Muscle of arm (tissue), 12 donors: Measurements from ENCODE around the gene AP3B1. TPM values are rescaled to one million over a fixed set of nuclear protein-coding genes. Genes with fewer than 3 reads are reported as not detected.
"Not testable (repeated sequence)": the region's sequence is repeated elsewhere in the genome, so short reads cannot be mapped to it uniquely, and the experiment has no call there.

Experiments used
- DNase-seq: peaks from one replicate; pipeline ENCODE4 v3.0.0-alpha.2; 2013
- polyA plus RNA-seq, 12 donors: library from polyadenylated mRNA; unstranded; fragments of 120-200 nt; gene quantifications; one replicate each; pipeline ENCODE4 v1.2.1, GENCODE V29; 2013; ENCODE audit not compliant: insufficient read length in 12 of 12

AP3B1 gene
- polyA plus RNA-seq, 12 donors = 29.1 to 51.7 (median 42.7) TPM; not detected in 1

GRCh38 chr5:78178356-78178755 is 116.1 kb downstream of the AP3B1 start:
- no peak for DNase-seq

GRCh38 chr5:78170335-78170734 is 124.2 kb downstream of the AP3B1 start:
- DNase-seq = not testable (repeated sequence)

- peak; percentile 7 for DNase-seq
Measured at GRCh38 chr5:78162253-78162862, 132.1 kb downstream of the AP3B1 start.

GRCh38 chr5:78157001-78157400 is 137.5 kb downstream of the AP3B1 start:
- DNase-seq = no peak

GRCh38 chr5:78151594-78152271 is 142.8 kb downstream of the AP3B1 start:
- no peak for DNase-seq

- DNase-seq = no peak
Measured at GRCh38 chr5:78137290-78137689, 157.2 kb downstream of the AP3B1 start.

- DNase-seq = no peak
Measured at GRCh38 chr5:78133423-78133822, 161.1 kb downstream of the AP3B1 start.

GRCh38 chr5:78132507-78132906 is 162.0 kb downstream of the AP3B1 start:
- DNase-seq = no peak

- no peak for DNase-seq
Measured at GRCh38 chr5:78129597-78129996, 164.9 kb downstream of the AP3B1 start.

GRCh38 chr5:78127875-78128274 is 166.6 kb downstream of the AP3B1 start:
- no peak for DNase-seq

GRCh38 chr5:78126536-78126935 is 168.0 kb downstream of the AP3B1 start:
- no peak for DNase-seq

GRCh38 chr5:78116167-78116566 is 178.3 kb downstream of the AP3B1 start:
- no peak for DNase-seq

GRCh38 chr5:78113689-78114264 is 180.7 kb downstream of the AP3B1 start:
- DNase-seq = no peak

GRCh38 chr5:78112931-78113330 is 181.6 kb downstream of the AP3B1 start:
- no peak for DNase-seq

- no peak for DNase-seq
Measured at GRCh38 chr5:78109891-78110324, 184.6 kb downstream of the AP3B1 start.

- no peak for DNase-seq
Measured at GRCh38 chr5:78108564-78108963, 185.9 kb downstream of the AP3B1 start.

GRCh38 chr5:78103232-78103918 is 191.1 kb downstream of the AP3B1 start:
- DNase-seq = no peak

GRCh38 chr5:78102500-78102899 is 192.0 kb downstream of the AP3B1 start:
- no peak for DNase-seq

GRCh38 chr5:78095125-78095524 is 199.4 kb downstream of the AP3B1 start:
- DNase-seq = no peak

GRCh38 chr5:78090002-78090401 is 204.5 kb downstream of the AP3B1 start:
- no peak for DNase-seq

- DNase-seq = no peak
Measured at GRCh38 chr5:78078858-78079257, 215.6 kb downstream of the AP3B1 start.

GRCh38 chr5:78077369-78078068 is 217.0 kb downstream of the AP3B1 start:
- no peak for DNase-seq
